Nephron (organoid): ENCODE measurements around the gene MSX1.

ENCODE experiments used
- H3K27ac Mint-ChIP-seq, 3 experiments: 2 replicates each; pipeline ENCODE4 v1.8.0; 2020; ENCODE audit warnings: mixed read lengths in 3 of 3, mild to moderate bottlenecking in 2 of 3, moderate library complexity in 1 of 3
- H3K27me3 Mint-ChIP-seq: 2 replicates; pipeline ENCODE4 v1.8.0; 2021; ENCODE audit warnings: low read depth, mild to moderate bottlenecking, moderate library complexity, mixed read lengths
- H3K36me3 Mint-ChIP-seq: 2 replicates; pipeline ENCODE4 v1.8.0; 2020; ENCODE audit warnings: low read depth, mixed read lengths
- H3K4me1 Mint-ChIP-seq: 2 replicates; pipeline ENCODE4 v1.8.0; 2020; ENCODE audit warnings: mixed read lengths
- H3K4me3 Mint-ChIP-seq, 3 experiments: 2 replicates each; pipeline ENCODE4 v1.8.0; 2020; ENCODE audit warnings: mild to moderate bottlenecking in 3 of 3, mixed read lengths in 3 of 3, moderate library complexity in 2 of 3
- H3K9me3 Mint-ChIP-seq: 2 replicates; pipeline ENCODE4 v1.8.0; 2020; ENCODE audit warnings: mixed read lengths
- CTCF ChIP-seq, 3 experiments: fragments of 200-600 bp; sonication (generic); IDR thresholded peaks; one replicate each; pipeline ENCODE4 v1.5.0; 2021; ENCODE audit warnings: antibody characterized with exemption in 3 of 3; ENCODE audit not compliant: unreplicated experiment in 3 of 3

MSX1 gene

DNA sequence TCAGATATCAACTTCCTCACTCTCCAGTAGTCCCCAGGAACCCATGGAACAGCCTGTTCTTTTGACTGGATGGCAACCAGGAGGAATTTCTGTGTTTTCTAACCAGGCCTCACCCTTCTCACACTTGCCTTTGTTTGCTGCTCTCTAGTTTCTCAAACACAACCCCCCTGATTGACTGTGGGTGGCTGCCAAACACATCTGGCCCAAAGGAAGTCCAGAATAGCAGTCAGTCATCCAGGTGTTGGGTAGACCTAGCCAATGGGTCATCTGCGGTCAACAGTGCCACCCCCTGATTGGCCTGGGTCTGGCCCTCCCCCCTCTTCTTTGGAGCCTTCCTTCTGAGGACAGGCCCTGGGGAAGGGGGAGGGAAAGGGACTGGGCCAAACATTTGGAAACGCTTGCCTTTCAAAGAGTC is 53.7 kb downstream of the MSX1 start:
- Mint-ChIP-seq H3K4me1 (no peaks in the 10 kb centered on the region), H3K27ac (peak overlapping the region in 1 of 3 experiments; percentile 43), H3K4me3 (no peak overlapping the region), H3K9me3 (no peaks in the 10 kb centered on the region), H3K27me3 (peaks cover 45% of the 10 kb centered on the region), H3K36me3 (no peaks in the 10 kb centered on the region)
- no peak for TF ChIP-seq CTCF (IDR thresholded peaks at IDR 0.05; ENCODE audit: unreplicated experiment in 3 of 3)
